WTC11 (cell line): ENCODE results near the gene CCDC134.

Experiments
- ATF6 ChIP-seq: sonication (generic); formaldehyde crosslinking; IDR thresholded peaks from 2 replicates; pipeline ENCODE4 v1.8.1; 2023; ENCODE audit warnings: mild to moderate bottlenecking, missing genetic modification reagents
- CTCF ChIP-seq: fragments of 200-600 bp; IDR thresholded peaks from 2 replicates; pipeline ENCODE4 v1.8.0; 2022; ENCODE audit warnings: antibody characterized with exemption
- KAT7 ChIP-seq: sonication (generic); formaldehyde crosslinking; IDR thresholded peaks from 2 replicates; pipeline ENCODE4 v1.8.1; 2023; ENCODE audit warnings: missing genetic modification reagents, mild to moderate bottlenecking, borderline replicate concordance
- OVOL2 ChIP-seq: fragments of 250-450 bp; sonication (Bioruptor Pico); IDR thresholded peaks from 2 replicates; pipeline ENCODE4 v1.9.0; 2021; ENCODE audit warnings: mild to moderate bottlenecking, borderline replicate concordance
- TF ChIP-seq, protein P1 (sequence below): sonication (generic); formaldehyde crosslinking; IDR thresholded peaks from 2 replicates; pipeline ENCODE4 v1.8.1; 2023; ENCODE audit warnings: mild to moderate bottlenecking, missing genetic modification reagents, moderate library complexity

DNA sequence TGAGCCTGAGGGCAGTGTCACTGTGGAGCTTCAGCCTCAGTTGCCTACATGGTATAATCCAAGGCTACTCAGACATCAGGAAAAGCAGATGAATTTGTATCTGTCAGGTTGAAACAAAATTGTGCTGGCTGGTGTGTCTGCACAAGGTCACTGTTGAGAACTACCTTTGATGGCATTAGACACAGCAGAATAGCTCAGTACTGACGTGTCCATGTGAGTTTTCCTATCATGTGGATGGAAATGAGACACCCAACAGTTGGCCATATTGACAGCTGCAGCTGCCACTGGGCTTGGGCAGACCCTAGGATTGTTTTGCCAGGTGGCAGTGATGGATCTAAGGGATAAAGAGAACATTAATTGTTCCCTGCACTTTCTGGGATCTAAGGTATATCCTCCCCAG lies 15.8 kb downstream of the CCDC134 start:
- TF ChIP-seq KAT7, result no peak
- no peak for TF ChIP-seq CTCF
- no peak for TF ChIP-seq ATF6 (CRISPR knock-in tag)
- TF ChIP-seq, protein P1, sequence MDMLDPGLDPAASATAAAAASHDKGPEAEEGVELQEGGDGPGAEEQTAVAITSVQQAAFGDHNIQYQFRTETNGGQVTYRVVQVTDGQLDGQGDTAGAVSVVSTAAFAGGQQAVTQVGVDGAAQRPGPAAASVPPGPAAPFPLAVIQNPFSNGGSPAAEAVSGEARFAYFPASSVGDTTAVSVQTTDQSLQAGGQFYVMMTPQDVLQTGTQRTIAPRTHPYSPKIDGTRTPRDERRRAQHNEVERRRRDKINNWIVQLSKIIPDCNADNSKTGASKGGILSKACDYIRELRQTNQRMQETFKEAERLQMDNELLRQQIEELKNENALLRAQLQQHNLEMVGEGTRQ (CRISPR knock-in tag), result no peak
- TF ChIP-seq OVOL2 (CRISPR knock-in tag), result no peak
